NCI-H1048 (cell line): ENCODE results near the gene RAET1G.
"Not testable (repeated sequence)": the region's sequence is repeated elsewhere in the genome, so short reads cannot be mapped to it uniquely, and the experiment has no call there.

Experiments used
- DNase-seq: peaks from one replicate; lab custom pipeline; 2025; lab: John Stamatoyannopoulos, UW

RAET1G gene

DNA sequence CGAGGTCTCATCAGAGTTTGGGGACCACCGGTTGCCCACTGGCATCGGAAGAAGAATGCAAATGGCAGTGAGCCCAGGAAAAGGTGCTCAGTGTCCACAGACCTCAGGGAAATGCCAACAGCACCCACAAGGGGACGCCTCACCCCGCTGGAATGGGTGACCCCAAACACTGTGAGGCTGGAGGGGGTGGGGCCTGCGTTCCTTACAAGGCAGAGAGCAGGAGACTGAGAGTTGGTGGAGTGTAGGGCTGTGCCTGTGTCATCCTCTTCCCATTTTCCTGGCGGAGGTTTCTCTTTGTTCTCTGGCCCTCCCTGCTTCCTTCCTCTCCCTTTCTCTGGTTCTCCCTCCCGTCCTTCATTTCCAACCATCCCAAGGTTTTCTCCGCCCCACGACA, 31.0 kb upstream of the RAET1G start:
- DNase-seq = not testable (repeated sequence)

DNA sequence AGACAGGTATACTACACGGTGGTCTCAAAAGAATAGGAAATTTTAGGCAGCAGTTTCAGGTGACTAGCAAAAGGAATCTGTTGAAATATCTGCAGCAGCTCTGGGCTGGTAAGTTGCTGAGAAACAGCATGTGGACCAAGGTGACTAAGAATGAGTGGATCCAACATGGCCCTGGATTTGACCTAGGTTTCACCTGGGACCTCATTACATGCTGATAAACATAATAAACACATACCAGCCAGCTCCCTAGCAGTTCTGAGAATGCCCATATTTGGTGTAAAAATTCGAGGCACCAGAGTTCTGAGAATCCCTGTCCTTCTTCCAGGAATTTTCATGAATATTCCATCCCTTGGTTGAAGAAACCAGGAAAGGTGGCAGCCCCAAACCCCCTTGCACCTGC, 30.5 kb upstream of the RAET1G start:
- DNase-seq = not testable (repeated sequence)

DNA sequence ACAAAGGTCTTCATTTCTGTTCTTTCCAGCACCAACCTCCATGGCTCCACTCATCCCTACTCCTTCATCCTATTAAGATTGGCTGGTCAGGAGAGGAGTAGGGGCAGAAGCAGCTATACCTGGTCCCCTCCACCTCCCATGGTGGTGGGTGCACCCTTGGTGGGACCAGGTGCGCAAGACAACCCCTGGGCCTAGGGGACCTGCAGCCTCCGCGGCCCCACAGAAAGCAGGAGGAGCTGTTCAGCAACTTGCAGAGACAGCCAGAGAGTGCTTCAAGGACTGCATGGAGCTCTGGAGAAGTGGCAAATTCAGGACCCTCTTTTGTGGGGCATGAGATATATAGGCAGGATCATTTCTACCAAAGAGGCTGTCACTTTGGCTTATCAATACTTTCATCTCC, 28.7 kb upstream of the RAET1G start:
- no peak for DNase-seq

DNA sequence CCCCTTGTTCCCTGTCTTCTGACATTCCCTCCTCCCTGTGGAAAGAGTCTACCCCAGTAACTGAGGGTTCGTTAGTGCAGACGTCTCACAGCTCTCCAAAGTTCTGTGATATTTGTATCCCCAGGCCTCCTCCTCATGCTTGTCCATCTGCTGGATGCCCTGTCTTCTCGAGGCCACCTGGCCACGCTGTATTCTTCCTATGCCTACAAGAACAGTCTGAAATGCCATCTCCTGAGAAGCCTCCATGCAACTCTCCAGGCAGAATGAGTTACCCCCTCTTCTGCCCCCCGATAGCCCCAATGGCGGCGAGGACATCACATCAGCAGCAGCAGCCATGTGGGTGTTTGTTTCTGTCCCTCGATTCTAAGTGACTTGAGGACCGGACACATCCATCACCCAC, 28.2 kb upstream of the RAET1G start:
- DNase-seq = no peak

DNA sequence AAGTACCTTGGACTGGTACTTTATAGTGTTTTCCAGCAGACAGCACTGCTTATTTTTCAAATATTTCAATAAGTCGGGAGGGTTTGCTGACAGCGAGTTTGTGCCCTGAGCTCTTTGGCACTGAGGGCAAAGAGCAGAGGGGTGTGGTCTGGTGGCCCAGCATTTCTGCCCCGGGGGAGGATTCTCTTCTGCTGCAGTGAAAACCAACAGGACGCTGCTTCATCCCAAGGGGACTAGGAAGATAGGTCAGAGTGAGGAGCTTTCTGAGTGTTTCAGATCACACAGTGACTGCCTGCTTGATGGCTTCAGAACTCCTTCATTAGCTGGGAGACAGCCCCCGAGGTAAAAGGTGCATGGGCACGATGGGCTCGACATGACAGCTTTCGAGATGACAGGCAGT, 27.5 kb upstream of the RAET1G start:
- no peak for DNase-seq

DNA sequence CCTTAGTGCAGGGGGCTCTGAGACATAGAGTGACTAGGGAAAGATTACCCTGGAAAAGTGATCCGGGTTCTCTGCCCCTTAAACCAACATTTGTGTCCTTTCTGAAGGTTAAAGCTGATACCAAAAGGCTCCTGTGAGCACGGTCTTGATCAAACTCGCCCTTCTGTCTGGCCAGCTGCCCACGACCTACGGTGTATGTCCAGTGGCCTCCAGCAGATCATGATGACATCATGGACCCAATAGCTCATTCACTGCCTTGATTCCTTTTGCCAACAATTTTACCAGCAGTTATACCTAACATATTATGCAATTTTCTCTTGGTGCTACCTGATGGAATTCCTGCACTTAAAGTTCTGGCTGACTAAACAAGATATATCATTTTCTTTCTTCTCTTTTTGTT, 25.7 kb upstream of the RAET1G start:
- no peak for DNase-seq

DNA sequence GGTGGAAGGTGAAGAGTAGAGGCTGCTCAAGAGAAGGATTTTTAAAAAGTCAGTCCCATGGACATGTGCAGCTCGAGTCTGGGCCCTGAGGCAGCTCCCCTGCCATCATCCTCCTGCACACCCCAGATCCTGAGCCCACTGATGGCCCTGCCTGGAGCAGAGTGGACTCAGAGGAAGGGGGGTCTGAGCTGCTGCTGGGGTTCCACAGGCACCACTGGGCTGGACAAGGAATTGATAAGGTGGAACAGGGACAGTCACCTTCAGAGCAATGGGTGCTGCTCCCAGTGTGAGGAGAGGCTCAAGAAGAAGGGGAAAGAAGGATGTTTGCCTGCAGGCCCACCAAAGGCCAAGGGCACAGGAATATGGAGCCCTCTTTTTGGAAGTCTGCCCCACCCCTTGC, 25.1 kb upstream of the RAET1G start:
- DNase-seq = no peak

DNA sequence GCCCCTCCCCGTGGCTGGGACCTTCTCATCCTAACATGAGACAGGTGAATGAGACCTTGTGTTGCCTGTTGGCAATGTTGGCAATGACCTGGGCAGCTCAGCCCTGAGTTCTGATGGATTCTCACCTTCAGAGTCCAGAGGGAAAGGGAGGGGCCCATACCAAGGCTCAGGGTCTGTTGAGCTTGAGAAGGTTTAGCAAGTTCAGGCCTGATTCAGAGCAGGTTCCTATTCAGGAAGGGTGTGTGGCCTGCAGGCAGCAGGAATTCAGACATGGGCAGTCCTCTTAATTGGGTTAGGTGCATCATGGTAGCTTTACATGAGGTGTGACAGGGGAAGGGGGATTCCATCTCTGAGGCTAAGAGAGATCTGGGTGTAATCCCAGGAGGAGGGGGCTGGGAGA, 24.6 kb upstream of the RAET1G start:
- not testable (repeated sequence) for DNase-seq

DNA sequence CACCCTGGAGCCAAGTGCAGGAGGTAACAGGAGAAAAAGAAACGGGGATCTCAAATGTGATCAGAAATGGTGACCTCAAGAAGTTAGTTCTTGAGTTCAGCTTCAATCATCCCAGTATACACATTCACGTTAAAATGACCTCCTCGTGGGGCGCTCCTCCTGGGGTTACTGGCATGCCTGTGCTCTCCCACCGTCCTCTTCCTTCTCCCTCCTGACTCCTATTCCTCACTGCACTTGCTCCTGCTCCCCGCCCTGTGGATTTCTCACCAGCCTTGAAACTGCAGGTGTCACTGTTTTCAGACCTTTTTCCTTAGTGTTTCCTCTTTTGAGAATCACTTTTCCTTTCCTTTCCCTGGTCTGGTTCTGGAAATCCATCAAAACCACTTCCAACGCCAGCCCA, 23.7 kb upstream of the RAET1G start:
- not testable (repeated sequence) for DNase-seq

DNA sequence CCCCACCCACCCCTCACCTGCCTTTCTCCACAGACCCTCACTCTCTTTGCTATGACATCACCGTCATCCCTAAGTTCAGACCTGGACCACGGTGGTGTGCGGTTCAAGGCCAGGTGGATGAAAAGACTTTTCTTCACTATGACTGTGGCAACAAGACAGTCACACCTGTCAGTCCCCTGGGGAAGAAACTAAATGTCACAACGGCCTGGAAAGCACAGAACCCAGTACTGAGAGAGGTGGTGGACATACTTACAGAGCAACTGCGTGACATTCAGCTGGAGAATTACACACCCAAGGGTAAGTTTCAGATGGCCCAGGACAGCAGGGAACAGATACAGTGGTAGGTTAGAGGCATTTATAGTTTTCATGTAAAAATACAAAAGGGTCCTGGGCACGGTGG, 22.4 kb upstream of the RAET1G start:
- not testable (repeated sequence) for DNase-seq

DNA sequence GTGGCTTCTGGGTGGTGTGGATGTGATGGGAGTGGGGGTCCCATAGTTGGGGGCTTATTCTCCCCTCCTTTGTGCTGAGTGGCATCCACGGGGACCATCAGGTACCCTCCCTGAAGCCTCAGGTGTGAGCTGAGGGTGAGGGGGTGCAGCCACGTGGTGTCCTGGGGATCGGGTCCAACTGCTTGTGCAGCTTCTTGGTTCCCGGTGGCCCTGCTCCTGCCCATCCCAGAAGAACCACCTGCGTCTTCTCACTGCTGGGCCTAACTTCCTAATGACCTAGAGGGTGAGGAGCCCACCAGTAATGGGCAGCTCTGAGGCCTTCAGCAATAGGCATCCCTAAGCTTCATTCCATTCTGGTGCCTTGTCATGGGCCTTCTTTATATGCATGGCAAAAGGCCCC, 20.4 kb upstream of the RAET1G start:
- DNase-seq = not testable (repeated sequence)

DNA sequence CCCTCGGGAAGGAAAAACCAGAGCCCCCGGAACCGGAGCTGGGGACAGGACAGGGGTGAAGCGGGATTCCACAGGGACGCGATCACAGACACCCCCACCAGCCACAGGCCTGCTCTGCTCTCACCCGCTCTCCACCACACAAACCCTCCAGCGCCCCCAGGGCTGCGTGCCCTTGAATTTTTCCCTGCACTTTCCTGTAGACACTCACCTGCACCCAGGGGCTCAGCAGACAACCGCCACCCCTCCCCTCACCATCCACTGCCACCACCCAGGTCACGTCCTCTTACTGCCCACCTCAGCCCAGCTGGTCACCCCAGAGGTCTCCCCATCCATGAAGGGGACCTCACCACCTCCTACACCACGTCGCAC, 19.5 kb upstream of the RAET1G start:
- no peak for DNase-seq

DNA sequence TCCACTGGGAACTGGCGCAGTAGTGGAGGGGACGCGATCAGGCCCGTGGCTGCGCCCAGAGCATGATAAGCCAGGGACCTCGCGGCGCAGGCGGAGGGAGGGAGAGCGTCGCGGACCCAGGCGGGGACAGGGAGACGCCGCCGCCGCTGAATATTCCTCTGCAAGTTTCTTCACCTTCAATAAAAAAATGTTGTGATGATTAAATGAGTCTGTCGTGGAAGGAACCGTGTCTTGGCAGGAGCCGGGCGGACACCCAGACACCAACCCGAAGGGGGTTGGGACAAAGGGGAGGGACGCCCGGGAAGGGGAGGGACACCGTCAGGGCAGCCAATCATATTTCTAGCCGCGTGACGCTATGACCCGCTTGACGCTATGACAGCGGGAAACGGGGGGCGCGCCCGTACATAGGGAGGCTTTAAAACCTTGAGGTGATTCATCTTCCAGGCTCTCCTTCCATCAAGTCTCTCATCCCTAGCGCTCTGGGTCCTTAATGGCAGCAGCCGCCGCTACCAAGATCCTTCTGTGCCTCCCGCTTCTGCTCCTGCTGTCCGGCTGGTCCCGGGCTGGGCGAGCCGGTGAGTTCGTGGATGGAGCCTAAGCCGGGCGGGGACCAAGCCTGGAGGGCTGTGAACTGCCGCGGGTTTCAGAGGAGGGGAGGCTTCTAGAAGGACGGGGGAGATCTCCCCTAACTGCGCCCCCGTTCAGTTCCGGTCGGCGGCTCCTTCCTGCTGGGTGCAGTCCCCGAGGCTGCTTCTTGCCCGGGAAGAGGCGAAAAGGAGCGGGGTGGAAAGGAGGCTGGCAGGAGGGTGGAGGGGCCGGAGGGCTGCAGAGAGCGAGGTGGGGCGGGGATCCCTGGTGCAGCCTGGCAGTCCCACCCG, 18.9 kb upstream of the RAET1G start, which contains the start of gene ULBP2:
Gene ULBP2, plus strand, starts transcription at position 432 of the 878 bp plus-strand sequence. Its CDS starts 59 bp downstream, at position 491.
- DNase-seq = peak; percentile 74

DNA sequence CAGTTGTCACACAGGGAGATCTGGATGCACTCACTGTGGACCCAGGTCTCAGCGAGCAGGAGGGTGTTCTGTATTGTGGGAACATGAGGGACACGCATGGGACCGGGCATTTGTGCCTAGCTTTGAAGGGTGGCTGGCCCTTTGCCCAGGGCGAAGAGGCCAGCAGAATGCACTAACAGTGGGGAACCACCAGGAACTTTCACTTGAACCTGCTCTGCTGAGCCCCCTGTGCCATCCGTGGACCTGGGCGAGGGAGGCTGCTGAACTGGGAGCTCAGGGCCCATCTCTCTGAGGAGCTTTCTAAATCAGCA, 17.7 kb upstream of the RAET1G start:
- no peak for DNase-seq

DNA sequence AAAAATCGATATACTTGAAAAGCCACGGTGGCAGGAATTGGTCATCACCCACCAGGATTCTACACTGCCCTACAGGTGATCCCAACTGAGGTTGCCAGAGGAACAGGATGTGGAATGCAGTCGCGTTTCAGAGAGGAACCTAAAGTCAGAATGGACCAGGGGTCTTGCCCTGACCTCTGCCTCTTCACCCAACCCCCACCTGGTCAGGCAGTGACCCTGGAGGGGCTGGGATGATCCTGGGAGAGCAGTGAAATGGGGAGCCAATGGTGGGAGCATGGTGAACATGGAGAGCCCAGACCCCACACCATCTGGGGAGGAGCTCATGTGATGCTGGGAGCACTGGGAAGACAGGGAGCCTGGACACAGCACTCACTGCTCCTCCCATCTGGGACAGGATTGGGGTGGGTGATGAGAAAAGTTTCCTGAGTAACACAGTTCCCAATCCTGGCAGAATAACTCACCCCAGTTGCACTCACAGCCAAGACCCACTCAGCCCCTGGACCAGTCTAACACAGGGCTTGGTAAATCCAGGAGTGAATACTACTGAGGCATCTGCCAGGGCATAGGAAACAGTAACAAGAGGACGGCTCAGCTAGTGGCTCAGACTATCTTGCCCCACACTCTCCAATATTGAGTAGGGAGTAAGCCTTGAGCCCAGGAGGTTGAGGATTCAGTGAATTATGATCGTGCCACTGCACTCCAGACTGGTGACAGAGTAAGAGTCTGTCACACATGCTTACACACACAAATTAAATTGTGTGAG, 17.2 kb upstream of the RAET1G start:
- no peak for DNase-seq

DNA sequence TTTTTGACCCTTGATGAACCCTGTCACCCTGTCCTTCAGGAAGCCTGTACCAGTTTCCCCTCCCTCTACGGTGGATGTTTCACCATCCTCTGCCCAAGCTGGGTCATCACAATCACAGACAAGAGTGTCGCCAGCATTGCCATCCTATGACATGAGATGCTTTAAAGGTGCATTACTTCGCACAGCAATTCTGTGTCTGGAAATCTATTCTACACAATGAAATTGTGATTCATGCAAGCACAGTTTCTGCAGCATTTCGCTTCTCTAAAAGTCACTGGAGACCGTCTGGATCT, 16.4 kb upstream of the RAET1G start:
- DNase-seq = no peak

DNA sequence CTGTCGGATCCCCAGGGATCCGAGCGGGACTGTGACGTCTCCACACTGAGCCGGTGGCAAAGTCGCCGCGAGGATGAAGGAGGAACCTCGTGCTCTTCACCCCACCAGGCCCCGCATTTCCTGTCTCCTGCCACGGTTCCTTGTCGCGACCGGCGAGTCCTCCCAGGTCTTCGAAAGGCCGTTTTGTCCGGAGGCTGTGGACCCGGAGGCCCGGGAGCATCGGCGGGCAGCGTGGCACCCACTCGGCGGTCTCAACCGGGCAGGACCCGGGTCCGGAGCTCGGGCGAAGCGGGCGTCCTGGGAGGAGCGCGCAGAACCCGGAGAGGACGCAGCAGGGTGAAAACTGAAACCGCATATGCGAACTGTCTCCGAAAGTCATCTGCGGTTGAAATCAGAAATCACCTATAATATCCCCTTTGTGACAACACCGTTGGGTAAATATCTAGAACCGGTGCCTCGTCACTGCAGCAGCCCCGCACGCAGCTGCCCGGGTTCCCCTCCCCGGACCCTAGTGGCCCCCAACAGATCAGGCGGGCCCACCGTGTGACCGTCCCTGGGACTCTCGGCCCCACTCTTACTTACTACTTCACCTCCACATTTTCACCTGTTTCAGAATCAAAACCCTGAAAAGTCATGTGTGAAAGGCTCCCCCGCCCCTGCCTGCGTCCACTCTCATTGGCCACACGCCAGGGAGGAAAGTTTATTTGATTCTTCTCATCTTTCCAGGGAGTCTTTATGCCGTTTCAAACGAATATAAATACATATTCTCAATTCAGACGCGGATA, 15.8 kb upstream of the RAET1G start:
- DNase-seq = no peak

DNA sequence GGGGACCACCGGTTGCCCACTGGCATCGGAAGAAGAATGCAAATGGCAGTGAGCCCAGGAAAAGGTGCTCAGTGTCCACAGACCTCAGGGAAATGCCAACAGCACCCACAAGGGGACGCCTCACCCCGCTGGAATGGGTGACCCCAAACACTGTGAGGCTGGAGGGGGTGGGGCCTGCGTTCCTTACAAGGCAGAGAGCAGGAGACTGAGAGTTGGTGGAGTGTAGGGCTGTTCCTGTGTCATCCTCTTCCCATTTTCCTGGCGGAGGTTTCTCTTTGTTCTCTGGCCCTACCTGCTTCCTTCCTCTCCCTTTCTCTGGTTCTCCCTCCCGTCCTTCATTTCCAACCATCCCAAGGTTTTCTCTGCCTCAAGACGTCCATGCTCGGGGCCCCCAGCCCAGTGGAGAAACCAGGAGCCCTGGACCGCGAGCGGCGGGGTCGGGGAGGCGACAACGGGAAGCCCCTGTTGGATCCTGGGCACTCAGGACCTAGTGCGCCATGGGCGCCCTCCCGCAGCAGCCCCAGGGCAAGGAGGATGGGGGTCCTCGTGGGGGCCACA, 15.2 kb upstream of the RAET1G start:
- not testable (repeated sequence) for DNase-seq

DNA sequence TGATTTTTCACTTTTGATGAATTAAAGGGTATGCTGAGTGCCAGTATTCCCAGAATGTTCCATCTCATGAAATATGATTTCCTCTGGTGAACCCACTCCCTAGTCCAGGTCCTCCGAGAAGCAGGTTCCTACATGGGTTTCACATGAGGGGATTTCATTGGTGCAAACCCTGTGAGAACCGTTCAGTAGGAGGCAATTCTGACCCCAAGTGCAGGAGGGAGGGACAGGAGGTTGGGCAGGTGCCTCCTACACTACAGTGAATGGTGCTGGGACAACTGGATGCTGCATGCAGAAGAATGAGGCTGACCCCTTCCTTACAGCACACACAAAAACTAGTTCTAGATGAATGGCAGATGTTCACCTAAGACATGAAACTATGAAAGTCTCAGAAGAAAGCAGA, 13.8 kb upstream of the RAET1G start:
- DNase-seq = no peak

DNA sequence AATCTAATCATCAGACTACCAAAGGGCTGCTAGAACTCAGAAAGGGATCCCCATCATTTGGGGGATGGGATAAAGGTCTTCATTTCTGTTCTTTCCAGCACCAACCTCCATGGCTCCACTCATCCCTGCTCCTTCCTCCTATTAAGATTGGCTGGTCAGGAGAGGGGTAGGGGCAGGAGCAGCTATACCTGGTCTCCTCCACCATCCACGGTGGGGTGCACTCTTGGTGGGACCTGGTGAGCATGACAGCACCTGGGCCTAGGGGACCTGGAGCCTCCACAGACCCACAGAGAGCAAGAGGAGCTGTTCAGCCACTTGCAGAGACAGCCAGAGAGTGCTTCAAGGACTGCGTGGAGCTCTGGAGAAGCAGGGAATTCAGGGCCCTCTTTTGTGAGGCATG, 12.7 kb upstream of the RAET1G start:
- no peak for DNase-seq

DNA sequence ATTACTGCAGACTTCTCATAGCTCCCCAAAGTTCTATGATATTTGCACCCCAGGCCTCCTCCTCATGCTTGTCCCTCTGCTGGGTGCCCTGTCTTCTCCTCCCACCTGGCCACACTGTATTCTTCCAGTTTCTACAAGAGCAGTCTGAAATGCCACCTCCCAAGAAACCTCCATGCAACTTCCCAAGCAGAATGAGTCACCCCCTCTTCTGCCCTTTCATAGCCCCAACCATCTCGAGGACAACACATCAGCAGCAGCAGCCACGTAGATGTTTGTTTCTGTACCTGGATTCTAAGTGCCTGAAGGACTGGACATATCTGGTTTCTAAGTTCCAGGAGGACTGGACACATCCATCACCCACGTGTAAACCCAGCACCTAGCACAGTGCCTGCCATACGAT, 12.3 kb upstream of the RAET1G start:
- DNase-seq = no peak
